ENCODE measurements around the gene ABCG5.

DNA sequence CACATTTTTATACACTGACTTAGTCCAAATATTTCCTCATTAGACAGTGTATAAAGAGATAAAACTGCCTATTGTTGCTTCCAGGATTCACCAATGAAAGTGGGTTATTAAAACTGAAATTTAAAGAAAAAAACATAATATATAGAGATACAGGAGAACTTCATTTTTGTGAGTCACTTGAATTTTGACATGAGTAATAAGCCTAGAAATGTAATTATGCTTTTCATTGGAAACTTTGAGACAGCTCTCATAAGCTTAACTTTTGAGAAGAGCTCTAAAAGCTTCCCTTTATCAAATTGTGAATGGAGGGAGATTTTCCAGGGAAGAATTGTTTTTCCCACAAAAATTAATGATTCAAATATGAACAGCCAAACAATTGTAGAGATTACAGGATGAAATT lies 50.7 kb downstream of the ABCG5 start:
- TF ChIP-seq, protein P1, sequence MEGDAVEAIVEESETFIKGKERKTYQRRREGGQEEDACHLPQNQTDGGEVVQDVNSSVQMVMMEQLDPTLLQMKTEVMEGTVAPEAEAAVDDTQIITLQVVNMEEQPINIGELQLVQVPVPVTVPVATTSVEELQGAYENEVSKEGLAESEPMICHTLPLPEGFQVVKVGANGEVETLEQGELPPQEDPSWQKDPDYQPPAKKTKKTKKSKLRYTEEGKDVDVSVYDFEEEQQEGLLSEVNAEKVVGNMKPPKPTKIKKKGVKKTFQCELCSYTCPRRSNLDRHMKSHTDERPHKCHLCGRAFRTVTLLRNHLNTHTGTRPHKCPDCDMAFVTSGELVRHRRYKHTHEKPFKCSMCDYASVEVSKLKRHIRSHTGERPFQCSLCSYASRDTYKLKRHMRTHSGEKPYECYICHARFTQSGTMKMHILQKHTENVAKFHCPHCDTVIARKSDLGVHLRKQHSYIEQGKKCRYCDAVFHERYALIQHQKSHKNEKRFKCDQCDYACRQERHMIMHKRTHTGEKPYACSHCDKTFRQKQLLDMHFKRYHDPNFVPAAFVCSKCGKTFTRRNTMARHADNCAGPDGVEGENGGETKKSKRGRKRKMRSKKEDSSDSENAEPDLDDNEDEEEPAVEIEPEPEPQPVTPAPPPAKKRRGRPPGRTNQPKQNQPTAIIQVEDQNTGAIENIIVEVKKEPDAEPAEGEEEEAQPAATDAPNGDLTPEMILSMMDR (IDR thresholded peaks at IDR 0.05; ENCODE audit: insufficient read depth, low read length) = no peak
- TF ChIP-seq, protein P2, sequence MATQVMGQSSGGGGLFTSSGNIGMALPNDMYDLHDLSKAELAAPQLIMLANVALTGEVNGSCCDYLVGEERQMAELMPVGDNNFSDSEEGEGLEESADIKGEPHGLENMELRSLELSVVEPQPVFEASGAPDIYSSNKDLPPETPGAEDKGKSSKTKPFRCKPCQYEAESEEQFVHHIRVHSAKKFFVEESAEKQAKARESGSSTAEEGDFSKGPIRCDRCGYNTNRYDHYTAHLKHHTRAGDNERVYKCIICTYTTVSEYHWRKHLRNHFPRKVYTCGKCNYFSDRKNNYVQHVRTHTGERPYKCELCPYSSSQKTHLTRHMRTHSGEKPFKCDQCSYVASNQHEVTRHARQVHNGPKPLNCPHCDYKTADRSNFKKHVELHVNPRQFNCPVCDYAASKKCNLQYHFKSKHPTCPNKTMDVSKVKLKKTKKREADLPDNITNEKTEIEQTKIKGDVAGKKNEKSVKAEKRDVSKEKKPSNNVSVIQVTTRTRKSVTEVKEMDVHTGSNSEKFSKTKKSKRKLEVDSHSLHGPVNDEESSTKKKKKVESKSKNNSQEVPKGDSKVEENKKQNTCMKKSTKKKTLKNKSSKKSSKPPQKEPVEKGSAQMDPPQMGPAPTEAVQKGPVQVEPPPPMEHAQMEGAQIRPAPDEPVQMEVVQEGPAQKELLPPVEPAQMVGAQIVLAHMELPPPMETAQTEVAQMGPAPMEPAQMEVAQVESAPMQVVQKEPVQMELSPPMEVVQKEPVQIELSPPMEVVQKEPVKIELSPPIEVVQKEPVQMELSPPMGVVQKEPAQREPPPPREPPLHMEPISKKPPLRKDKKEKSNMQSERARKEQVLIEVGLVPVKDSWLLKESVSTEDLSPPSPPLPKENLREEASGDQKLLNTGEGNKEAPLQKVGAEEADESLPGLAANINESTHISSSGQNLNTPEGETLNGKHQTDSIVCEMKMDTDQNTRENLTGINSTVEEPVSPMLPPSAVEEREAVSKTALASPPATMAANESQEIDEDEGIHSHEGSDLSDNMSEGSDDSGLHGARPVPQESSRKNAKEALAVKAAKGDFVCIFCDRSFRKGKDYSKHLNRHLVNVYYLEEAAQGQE (IDR thresholded peaks at IDR 0.05; ENCODE audit: insufficient replicate concordance, low read depth) = no peak
- TF ChIP-seq POLR2AphosphoS5 (IDR thresholded peaks at IDR 0.05; ENCODE audit: low read depth) (no peak), GABPA (IDR thresholded peaks at IDR 0.05; ENCODE audit: low read depth) (no peak)

Measured in HL-60 (cell line).